ENCODE measurements around the gene EFNA2.

Gene EFNA2

GRCh38 chr19:1285737-1286360 lies at the start of gene EFNA2:
TSS of gene EFNA2 (plus strand) at chr19:1285873. CDS start at chr19:1286169, 296 bp downstream.
- TF ChIP-seq CTCF (conservative IDR thresholded peaks at IDR 0.05; ENCODE audit: low read length) = no peak
- no peak for DNase-seq (ENCODE audit: low read depth)
- H3K4me3 ChIP-seq (ENCODE audit: low read length) = no peak within 1 kb of the TSS

DNA sequence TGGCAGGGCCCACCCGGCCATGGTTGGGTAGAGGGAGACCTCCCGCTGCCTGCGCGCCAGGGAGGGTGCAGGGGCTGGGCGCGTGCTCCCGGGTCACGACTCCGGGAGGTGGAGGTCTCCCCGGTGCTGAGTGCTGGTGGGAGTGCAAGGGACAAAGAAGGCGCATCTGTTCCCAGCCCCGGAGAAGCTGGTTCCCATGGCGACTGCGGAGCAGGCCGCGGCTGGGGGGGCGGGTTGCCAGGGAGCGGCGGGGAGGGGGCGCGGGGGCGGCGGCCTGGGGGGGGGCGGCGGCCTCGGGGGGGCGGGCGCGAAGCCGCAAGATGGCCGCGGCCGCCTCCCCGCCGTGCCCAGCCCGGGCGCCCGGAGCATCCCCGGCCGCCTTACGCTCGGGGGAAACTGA lies 49.1 kb upstream of the EFNA2 start:
- TF ChIP-seq CTCF (conservative IDR thresholded peaks at IDR 0.05; ENCODE audit: low read length) = no peak
- DNase-seq (ENCODE audit: low read depth) = no peak
- peak overlapping the region; percentile 71 for H3K4me3 ChIP-seq (ENCODE audit: low read length)

GRCh38 chr19:1237027-1237659 lies 48.5 kb upstream of the EFNA2 start:
- H3K4me3 ChIP-seq (ENCODE audit: low read length) = peak overlapping the region; percentile 71
- DNase-seq (ENCODE audit: low read depth) = no peak
- no peak for TF ChIP-seq CTCF (conservative IDR thresholded peaks at IDR 0.05; ENCODE audit: low read length)

DNA sequence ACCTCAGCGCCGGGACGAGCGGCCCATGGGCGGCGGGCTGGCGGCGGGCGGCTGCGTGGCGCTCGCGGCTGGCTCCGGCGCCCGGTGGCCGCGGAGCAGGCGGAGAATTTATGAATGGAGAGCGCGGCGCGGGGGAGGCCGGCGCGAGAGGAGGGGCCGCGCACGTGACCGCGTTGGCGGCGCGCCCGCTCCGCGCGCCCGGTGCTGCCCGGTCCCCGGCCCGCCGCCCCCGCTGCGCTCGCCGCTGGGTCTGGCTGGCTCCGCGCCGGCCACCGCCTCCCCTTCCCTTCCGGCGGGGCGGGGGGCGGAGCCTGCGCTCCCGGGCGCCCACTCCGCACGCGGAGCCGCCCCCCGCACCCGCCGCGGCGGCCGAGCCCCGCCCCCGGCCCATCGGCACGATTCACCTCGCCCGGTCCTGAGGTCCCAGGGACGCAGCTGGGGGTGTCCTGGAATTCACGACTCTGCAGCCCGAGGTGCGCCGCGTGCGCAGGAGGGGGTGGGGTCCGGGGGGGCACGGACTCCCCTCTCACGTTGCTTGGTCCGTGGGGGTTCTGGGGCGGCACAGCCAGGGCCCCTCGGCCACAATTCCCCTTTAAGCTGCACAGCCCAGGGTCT lies 47.8 kb upstream of the EFNA2 start, which contains the start of gene CBARP:
TSS of gene CBARP (minus strand) at position 252 of the 615 bp plus-strand sequence. CDS start 1,905 bp downstream, outside the sequence.
- DNase-seq (ENCODE audit: low read depth) = no peak
- H3K4me3 ChIP-seq (ENCODE audit: low read length) = peak within 1 kb of the TSS; percentile 71
- no peak for TF ChIP-seq CTCF (conservative IDR thresholded peaks at IDR 0.05; ENCODE audit: low read length)

- peak overlapping the region; percentile 43 for H3K4me3 ChIP-seq (ENCODE audit: low read length)
- DNase-seq (ENCODE audit: low read depth) = no peak
- TF ChIP-seq CTCF (conservative IDR thresholded peaks at IDR 0.05; ENCODE audit: low read length) = no peak
Observed at GRCh38 chr19:1238369-1239303, 47.0 kb upstream of the EFNA2 start.

DNA sequence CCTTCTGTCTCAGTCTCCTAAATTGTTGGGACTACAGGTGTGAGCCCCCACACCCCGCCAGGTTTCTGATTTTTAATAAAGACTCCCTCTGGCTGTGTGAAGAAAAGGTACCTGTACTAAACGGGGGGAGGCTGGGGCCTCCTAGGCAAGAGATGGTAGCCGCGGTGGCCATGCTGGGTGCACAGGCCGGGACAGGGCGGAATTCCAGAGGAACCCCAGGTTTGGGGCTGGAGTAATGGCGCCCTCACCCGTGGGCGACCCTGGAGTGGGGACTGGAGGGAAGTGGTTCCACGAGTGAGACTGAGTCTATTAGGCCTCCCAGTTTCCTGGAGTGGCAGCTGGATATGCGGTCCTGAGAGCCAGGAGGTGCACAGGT lies 46.3 kb upstream of the EFNA2 start:
- TF ChIP-seq CTCF (conservative IDR thresholded peaks at IDR 0.05; ENCODE audit: low read length) = no peak
- no peak for DNase-seq (ENCODE audit: low read depth)
- no peak overlapping the region for H3K4me3 ChIP-seq (ENCODE audit: low read length)

Measured in AG10803 (cell line).